Activated CD4-positive, alpha-beta T cell treated with anti-CD3 and anti-CD28 coated beads for 48 hours (primary cell): Measurements from ENCODE around the gene AP1B1.
A peak's percentile ranks its signal among the peaks of the same experiment; 100 is the strongest.

ENCODE experiments used
- DNase-seq: peaks from one replicate; pipeline ENCODE4 v3.0.0-alpha.2; 2020

The AP1B1 gene

DNA sequence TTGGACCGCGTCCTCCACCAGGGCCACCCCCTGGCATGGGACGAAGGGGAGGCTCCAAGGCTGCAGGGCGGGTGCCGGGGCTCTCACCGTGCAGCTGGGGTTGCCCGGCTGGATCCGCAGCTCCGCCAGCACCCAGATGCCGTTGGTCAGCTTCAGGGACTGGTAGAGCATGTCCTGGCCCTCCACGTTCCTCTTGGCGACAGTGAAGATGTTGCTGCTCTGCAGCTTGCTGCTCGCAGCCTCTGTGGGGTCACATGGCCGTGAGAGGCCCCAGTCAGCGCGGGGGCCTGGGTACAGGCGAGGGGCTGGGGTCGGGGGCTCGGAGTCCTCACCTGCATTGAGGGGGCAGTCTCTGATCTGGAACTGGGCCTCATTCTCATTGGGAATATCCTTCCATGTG lies 58.1 kb downstream of the AP1B1 start:
- DNase-seq = no peak

DNA sequence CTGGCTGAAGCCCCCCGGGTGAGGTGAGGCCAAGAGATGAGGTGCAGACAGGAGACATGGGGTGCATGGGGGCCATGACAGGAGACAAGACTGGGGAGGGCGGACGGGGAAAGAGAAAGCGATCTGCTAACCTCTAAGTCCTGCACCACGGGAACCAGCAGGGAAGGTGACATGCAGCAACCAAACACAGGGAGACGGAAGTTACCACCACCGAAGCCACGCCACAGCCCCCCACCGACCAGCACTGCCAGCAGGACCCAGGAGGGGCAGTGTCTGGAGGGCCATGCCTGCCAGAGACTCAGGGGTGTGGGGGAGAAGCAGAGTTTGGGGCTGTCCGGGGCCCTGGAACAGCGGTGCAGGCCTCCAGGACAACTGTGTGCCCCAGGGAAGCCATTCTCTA lies 58.8 kb downstream of the AP1B1 start:
- DNase-seq = no peak

DNA sequence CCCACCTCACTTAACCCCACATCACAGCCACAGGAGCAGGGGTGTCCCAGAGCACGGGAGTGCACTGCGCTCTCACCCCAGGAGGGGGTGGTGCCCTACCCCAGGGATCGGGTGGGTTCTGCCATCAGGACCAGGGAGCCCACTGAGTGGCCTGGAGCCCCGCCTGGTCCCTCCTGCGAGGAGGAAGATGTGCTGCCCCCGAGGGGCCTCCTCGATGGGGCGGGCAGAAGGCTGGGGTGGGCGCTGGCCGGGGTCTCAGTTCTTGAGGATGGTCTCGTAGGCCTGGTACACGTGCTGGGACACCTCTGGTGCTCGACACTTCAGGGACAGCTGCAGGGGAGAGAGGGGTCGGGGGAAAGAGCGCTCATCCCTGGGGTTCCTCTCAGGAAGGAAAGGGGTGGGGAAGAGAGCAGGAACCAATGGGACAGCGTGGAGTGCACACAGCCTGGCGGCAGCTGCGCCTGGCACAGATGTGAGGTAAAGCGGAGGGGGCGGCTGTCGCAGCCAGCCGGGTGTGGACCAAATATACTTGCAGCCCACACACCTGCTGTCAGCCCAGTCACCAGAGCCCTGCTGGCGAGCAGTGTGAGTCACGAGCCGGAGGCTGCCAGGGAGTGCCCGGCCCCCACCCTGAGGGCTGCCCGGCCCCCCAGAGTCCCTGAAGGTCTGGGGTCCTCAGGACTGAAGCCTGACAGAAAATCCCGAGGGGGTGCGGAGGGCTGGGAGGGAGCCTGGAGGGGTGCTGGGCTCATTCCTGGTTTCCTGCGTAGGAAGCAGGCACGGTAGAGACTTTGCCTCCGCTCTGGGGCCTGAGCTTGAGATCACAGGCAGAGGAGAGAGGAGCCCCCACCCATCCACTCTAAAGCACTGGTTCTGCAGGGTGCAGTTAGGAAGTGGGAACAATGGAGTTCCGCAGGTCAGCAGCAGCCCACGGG lies 59.5 kb downstream of the AP1B1 start:
- no peak for DNase-seq

DNA sequence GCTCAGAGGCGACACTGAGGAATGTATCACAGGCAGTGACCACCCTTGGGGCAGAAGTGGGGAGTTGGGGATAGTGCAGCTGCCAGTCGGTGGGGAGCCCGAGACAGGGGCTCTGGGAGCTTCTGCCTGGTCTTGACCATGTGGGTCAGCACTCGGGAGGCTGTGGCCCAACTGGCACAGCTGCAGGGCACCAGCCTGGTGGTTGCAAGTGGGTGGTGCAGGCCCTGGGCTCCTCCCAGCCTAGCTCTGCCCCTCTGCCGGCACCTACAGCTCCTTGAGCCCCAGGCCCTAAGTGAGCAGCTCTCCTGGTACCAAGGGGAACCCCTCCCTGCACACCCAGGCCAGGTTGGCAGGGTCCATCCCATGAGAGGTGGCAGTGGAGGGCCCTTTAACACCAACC lies 60.3 kb downstream of the AP1B1 start:
- no peak for DNase-seq

DNA sequence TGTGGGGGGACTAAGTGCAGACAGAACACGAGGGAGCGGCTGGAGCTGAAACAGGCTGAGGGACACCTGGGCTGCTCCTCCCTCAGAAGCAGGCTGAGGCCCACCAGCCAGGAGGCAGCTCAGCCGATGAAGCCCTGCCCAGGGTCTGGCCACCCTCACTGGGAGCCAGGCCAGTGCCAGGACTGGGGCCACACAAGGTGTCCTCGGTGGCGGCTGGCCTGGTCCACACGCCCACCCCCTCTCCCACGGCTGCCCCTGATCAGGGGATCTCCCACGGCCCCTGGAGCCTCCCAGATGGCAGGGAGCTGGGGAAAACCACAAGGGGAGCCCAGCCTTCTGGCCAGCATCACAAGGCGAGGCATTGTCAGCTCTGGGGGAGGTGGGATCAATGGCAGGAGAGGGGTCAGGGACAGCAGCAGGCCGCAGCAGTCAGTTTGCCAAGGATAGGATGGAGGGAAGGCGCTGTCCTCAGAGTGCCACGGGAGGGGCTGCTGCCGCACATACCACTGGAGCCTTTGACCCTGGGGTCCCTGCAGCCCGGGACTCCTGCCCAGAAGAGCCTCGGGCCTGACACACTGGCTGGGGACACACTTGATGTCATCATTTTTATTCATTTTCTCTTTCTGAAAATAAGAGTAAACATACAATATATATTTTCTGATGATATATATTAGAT lies 61.1 kb downstream of the AP1B1 start:
- no peak for DNase-seq

DNA sequence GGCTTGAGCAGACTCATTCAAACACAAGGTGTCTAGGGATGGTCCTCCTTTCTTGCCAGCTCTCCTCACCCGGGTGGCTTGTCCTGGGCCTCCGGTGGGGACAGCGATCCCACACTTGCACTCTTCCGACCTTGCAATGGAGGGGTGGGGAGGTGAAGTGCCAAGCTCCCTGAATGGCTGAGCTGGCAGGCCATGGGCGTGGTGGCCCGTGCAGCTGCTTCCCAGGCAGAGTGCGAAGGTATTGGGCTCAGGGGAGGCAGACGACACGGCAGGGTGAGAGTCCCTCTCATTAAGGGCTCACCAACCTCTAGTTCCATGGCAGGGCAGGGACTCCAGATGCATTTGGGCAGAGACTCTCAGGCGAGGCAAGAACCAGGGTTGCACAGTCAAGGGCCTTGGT lies 61.9 kb downstream of the AP1B1 start:
- DNase-seq = no peak

GRCh38 chr22:29325785-29326315 lies 62.5 kb downstream of the AP1B1 start:
- no peak for DNase-seq

GRCh38 chr22:29325356-29325755 lies 63.0 kb downstream of the AP1B1 start:
- no peak for DNase-seq

GRCh38 chr22:29323641-29324040 lies 64.7 kb downstream of the AP1B1 start:
- no peak for DNase-seq

DNA sequence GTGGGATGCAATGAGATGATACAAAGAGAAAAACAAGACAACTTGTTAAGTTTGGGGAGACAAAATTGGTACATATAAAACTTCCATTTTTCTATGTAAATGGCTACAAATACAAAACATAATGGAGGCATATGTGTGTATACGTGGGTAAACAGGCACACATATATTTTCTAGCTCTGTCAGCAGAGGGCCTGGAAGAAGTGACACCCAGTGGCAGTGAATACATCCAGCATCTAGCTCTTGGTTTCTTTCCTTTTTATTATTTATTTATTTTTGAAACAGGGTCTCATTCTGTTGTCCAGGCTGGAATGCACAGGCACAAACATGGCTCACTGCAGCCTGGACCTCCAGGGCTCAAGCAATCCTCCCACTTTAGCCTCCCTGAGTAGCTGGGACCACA lies 67.8 kb downstream of the AP1B1 start:
- DNase-seq = no peak

GRCh38 chr22:29319072-29319471 lies 69.3 kb downstream of the AP1B1 start:
- DNase-seq = no peak

DNA sequence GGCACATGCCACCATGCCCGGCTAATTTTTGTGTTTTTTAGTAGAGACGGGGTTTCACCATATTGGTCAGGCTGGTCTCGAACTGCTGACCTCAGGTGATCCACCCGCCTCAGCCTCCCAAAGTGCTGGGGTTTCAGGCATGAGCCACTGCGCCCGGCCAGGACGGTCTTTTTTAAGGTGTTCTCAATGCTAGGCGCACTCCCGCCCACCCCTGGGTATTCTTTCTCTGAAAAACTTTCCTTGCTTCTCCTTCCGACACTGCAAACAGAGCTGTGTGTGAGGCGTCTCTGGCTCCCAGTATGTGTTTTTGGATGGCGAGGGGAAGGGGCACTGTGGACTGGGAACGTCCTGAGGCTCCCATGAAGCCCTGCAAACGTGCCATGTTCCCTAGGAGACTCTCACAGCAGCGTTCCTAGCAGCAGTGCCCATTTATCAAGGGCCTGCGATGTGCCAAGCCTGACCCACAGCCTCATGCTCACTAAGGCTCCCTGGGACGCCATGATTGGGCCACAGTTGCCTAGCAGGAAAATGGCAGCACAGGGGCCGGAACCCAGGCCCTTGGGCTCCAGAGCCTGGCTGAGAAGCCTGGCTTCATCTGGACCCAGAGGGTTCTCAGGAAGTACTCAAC lies 70.4 kb downstream of the AP1B1 start:
- no peak for DNase-seq

GRCh38 chr22:29316141-29316828 lies 72.1 kb downstream of the AP1B1 start:
- DNase-seq = no peak

DNA sequence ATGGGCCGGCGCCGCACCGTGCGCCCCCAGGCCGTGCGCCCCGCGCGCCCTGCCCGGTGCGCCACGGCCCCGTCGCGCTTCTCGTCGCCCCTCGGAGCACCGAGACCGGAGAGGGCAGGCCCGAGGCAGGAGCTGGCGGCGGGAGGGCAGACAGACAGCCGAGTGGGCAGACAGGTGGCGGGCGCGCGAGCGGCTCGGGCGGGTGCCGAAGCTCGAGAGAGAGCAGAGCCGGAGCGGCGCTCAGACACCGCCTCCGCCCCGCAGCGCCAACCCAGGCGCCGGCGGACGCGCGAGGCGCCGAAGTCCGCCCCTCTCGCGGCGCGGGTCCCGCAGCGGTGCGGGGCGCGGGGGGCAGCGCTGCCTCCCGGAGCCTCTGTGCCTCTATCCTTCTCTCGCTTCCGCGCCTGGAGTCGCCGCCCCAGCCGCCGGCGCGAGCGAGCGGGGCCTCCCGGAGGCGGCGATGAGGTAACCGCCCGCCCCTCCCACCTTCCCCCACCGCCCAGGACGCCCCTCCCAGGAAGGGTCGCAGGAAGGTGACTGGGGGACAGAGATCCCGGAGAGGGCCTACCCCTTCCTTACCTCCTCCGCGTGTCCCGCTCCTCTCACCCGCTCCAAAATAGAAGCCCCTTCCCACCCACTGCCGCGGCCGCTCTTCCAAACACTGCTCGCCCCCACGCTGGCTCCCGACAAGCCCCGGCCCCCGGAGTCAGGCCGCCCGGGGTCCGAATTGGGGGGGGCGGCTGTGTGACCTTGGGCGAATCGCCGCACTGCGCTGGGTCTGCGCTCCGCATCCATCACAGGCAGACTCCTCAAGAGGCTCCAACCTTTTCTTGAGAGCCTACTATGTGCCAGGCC lies 72.9 kb downstream of the AP1B1 start, which contains the start of gene RASL10A:
Gene RASL10A (minus strand): TSS at position 412 of the 855 bp plus-strand sequence. CDS start 451 bp downstream, outside the sequence.
- no peak for DNase-seq

DNA sequence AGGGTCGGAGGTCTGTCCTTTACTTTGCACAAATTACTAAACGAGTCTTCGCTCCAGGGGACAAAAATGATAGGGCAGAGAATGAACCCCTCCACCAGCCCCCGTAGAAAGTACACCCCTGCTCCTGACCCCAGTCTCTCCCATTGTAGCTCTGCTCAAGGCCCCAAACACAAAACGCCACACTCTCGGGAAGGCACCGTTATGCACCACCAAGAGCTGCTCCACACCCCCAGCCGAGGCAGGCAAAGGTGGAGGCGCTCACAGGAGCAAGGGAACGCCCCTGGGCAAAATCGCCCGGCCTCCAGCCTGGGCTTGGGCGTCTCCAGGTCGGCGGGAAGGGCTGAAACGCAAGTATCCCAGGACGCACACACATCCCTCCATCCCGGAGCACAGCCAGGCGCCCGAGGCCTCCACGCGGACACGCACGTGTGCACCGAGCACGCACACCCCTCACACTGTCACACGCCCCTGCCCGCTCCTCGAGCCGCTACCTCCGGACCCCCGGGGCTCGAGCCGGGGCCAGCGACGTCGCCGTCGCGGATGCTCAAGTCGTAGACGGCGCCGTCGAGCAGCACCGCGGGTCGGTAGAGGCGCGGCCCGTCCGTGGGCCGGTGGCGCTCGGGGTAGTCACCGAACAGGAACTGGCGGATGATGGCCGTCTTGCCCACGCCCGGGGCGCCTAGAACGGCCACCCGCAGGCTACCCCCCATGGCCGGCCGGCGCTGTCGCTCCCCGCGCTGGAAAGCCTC lies 73.7 kb downstream of the AP1B1 start:
- DNase-seq = no peak

DNA sequence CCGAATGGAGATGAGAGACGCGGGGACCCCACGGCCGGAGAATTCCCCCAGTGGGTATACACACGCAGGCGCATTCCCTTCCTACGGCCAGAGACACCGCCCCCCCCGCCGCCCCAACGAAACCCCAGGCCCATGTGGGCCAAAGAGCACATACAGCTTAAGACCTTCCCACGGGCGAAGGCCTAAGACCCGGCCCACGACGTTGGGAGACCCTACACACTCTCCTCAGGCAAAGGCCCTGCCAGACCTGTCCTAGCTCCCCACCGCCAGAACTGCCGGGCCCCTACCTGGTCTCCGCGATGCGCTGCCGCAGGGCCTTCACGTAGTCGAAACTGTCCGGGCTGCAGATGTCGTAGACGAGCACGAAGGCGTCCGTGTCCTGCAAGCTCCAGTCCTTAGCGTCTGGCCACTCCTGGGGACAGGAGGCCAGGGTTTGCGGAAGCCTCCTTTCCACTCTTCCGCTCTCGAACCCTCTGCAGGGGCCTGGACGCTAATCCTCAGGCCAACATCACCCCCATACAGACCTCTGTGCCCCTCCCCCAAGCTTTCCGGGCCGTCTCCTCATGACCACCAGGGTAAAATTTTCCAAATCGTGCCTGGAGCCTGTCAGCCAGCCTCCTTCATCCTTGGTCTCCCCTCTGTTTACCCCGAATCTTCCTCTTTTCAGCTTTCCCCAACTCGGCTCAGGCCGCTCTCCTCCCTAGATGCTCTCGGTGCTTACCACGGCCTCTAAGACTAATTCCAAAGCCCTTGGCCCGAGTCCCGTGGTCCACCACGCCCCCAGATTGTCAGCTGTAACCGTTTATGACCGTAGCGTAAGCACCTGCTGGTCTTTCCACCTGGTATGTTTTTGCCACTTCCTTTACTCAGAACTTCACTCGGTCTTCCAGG lies 74.5 kb downstream of the AP1B1 start:
- DNase-seq = no peak

- DNase-seq = peak; percentile 60
These were observed 75.2 kb downstream of the AP1B1 start for GRCh38 chr22:29313126-29313575.

- DNase-seq = no peak
These were observed 75.9 kb downstream of the AP1B1 start for GRCh38 chr22:29312218-29313125.
